Central memory CD8-positive, alpha-beta T cell (primary cell): ENCODE data around the gene UGT2B11.

Experiments used
- ATAC-seq: fragments of 150-1000 bp; cut with Tn5 transposase; replicated peaks from 2 replicates; pipeline ENCODE4 v1.10.0; 2022; ENCODE audit warnings: mild to moderate bottlenecking, moderate FRiP score, moderate number of reproducible peaks; ENCODE audit not compliant: poor library complexity, severe bottlenecking; ENCODE audit errors: extremely low read depth
- DNase-seq, 2 donors: peaks; one replicate each; pipeline ENCODE4 v3.0.0; 2021; ENCODE audit warnings: low spot score in 2 of 2
- H3K27ac Mint-ChIP-seq: one replicate; pipeline ENCODE4 v1.8.0; 2022; ENCODE audit warnings: low read depth, mild to moderate bottlenecking, moderate library complexity, mixed read lengths
- H3K27me3 Mint-ChIP-seq: one replicate; pipeline ENCODE4 v1.8.0; 2022; ENCODE audit warnings: mixed read lengths
- H3K36me3 Mint-ChIP-seq: one replicate; pipeline ENCODE4 v1.8.0; 2022; ENCODE audit warnings: mild to moderate bottlenecking, moderate library complexity, mixed read lengths; ENCODE audit not compliant: insufficient read depth
- H3K4me1 Mint-ChIP-seq: one replicate; pipeline ENCODE4 v1.8.0; 2022; ENCODE audit warnings: mixed read lengths
- H3K4me3 Mint-ChIP-seq: one replicate; pipeline ENCODE4 v1.8.0; 2022; ENCODE audit warnings: mild to moderate bottlenecking, moderate library complexity, mixed read lengths
- H3K9me3 Mint-ChIP-seq: one replicate; pipeline ENCODE4 v1.8.0; 2022; ENCODE audit warnings: mixed read lengths

The UGT2B11 gene

DNA sequence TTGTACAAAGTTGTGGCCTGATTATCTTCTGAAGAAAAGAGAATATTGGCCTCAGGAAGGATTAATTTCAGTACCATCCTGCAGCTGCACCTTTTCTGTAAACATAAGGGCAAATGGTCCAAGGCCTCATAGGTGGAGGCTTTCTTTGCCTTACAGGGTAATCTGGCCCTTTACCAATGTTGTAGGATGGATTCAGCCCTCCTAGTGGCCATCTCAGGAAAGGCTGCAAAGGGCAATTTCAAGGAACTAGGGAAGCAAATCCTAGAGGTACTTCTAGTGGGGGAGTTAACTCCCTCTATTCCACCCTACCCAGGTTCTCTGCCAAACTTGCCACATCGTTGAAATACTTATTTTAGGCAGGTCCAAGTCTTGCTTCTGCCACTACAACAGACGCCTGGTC, 57.6 kb downstream of the UGT2B11 start:
- H3K27ac Mint-ChIP-seq: no peak overlapping the region
- H3K27me3 Mint-ChIP-seq: no peaks in the 10 kb centered on the region
- no peaks in the 10 kb centered on the region for H3K4me1 Mint-ChIP-seq

GRCh38 chr4:69154021-69154420, 60.5 kb downstream of the UGT2B11 start:
- no peak for DNase-seq
- Mint-ChIP-seq H3K4me1 (no peaks in the 10 kb centered on the region), H3K27me3 (no peaks in the 10 kb centered on the region), H3K4me3 (no peak overlapping the region), H3K9me3 (peaks cover 4% of the 10 kb centered on the region), H3K36me3 (no peaks in the 10 kb centered on the region), H3K27ac (no peak overlapping the region)
- ATAC-seq: no peak

More for the DNA sequence above, 57.6 kb downstream of the UGT2B11 start:
- DNase-seq (no peak), ATAC-seq (no peak)
- peaks cover 8% of the 10 kb centered on the region for H3K9me3 Mint-ChIP-seq
- no peak overlapping the region for H3K4me3 Mint-ChIP-seq
- no peaks in the 10 kb centered on the region for H3K36me3 Mint-ChIP-seq
